Measurements from ENCODE around the gene CELA2B.
"Not testable (repeated sequence)": the region's sequence is repeated elsewhere in the genome, so short reads cannot be mapped to it uniquely, and the experiment has no call there.

Gene CELA2B

DNA sequence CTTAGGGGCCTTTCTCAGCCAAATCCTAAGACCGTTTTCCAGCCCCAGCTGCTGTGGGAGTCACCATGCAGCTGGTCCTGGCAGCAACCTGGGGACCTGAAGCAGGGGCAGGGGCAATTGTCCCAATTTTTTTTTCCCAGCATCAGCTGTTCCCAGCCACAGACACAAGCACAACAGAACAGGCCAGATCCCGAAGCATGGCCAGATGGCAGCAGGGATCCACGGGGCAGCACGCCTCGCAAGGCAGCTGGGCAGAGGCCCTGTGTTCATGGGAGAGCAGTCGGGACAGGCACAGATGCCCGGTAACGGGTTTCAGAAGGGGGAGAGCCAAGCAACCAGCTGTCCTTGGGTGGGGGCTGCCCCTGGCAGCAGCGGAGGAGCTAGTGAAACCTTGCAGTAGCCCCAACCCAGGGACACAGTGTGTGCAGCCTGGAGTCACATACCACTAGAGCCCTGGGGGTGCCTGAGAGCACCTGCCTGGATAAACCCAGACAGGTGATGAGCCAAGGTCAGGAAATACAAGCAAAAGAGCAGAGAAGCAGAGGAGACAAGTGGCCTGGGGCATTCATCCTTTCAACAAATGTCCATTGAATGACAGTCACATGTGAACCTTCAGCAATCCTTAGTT lies 6.0 kb upstream of the CELA2B start:
- peak; percentile 90 for DNase-seq

DNA sequence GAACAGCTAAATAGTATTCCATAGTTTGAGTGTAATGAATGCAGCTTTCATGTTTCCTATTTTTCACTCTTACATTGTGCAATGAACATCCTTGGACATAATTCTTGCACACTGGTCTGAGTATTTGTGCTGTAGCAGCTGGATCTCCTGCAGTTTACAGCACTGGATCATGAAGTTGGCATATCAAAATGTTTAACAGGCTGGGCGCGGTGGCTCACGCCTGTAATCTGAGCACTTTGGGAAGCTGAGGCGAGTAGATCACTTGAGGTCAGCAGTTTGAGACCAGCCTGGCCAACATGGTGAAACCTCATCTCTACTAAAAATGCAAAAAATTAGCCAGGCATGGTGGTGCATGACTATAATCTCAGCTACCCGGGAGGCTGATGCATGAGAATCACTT lies 4.8 kb upstream of the CELA2B start:
- not testable (repeated sequence) for DNase-seq

GRCh38 chr1:15471723-15472122 lies 4.2 kb upstream of the CELA2B start:
- DNase-seq, result not testable (repeated sequence)

DNA sequence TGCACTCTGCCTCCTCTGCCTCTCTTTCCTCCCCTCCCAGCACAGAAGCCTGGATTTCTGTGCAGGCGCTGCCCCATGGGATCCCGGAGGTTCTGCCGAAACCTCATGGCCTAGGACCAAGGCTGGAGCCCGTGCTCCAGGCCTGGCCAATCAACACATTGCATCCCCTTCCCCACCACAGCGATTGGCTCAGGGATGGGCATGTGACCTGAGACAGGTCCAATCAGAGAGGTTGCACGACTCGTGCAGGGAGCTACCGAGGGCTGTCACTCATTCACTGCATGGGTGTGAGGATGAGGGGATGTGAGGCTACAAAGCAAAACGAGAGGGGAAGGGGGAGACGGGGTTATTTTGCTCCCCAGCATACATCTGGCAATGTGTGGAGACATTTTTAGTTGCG lies 3.3 kb upstream of the CELA2B start:
- no peak for DNase-seq

- no peak for DNase-seq
Observed at GRCh38 chr1:15476927-15477326, 1.0 kb downstream of the CELA2B start.

GRCh38 chr1:15477646-15478212 lies 1.8 kb downstream of the CELA2B start:
- DNase-seq, result no peak

DNA sequence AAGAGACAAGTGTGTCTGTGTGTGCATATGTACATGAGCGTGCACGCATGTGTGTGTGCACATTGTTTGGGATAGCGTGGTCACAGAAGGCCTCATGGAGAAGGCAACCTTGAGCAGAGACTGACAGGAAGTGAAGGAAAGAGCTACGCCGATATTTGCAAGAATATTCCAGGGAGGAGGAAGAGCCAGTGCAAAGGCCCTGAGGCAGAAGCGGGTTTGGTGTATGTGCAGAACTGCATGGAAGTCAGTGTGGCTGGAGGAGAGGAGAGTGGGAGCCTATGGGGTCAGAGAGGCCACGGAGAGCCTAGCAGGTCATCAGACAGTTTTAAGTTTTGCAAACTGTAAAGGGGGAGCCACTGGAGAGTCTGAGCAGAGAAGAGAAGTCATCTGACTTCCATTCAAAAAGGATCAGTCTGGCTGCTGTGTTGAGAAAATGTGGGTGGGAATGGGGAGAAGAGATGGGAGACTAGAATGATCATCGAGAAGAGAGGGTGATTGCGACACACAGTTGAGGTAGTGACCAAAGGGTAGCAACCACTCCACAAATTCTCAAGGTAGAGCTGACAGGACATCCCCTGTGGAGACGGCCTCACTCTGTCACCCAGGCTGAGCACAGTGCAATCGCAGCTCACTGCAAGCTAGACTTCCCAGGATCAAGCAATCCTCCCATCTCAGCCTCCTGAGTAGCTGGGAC lies 3.9 kb downstream of the CELA2B start:
- no peak for DNase-seq

DNA sequence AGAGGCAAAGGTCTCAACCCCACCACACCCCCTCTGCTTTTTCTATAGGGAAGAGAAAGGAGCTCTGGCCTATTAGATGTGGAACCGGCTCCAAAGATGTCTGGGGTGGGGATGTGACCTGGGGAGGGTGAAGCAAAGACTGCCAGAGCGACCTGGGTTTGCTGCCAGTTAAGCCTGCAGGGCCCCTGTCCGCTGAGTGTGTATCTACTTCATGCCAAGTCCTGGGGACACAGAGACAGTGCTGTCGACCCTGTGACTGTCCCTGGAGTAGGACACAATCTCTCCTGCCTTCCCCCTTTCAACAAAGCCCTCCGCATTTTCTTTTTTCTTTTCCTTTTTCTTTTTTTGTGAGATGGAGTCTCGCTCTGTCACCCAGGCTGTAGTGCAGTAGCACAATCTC lies 6.6 kb downstream of the CELA2B start:
- DNase-seq, result not testable (repeated sequence)

- DNase-seq, result not testable (repeated sequence)
Observed at GRCh38 chr1:15482983-15483543, 7.2 kb downstream of the CELA2B start.

- DNase-seq, result no peak
Observed at GRCh38 chr1:15483971-15484370, 8.1 kb downstream of the CELA2B start.

DNA sequence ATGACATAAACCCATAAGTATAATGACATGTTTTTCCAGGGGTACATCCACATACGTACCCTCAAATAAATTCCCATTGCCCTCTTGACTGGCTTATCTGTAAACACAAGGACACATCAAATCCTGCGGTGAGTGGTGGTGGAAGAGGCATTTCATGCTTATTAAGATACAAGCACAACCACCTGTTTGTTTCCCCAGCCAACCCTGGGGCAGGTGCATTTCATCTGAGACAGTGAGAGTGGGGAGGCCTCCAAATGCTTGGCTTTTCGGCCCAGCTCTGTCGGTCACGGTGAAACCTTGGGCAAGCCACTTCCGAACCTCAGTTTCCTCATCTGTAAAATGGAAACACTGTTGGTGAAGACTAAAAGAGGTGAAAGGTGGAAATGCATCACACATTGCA lies 8.5 kb downstream of the CELA2B start:
- DNase-seq, result not testable (repeated sequence)

GRCh38 chr1:15485636-15486035 lies 9.7 kb downstream of the CELA2B start:
- DNase-seq, result no peak

GRCh38 chr1:15486844-15487610 lies 11.1 kb downstream of the CELA2B start:
- not testable (repeated sequence) for DNase-seq

- no peak for DNase-seq
Observed at GRCh38 chr1:15488371-15488770, 12.5 kb downstream of the CELA2B start.

- peak; percentile 91 for DNase-seq
Observed at GRCh38 chr1:15489052-15489736, 13.3 kb downstream of the CELA2B start.

DNA sequence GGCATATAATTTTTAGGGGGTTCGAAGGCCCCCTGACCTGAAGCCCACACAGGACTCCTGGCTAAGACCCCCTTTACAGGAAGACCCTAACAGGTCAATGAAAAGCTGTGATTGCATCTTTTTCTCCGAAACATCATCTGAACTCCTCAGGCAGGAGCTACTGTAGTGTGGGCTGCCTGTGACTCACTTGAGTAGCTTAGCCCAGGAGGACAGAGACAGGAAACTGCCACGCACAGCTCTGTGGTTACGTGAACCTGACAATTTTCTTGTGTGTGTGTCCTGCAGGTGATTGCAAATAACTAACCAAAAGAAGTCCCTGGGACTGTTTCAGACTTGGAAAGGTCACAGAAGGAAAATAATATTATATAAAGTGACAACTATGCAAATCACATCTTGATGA lies 15.1 kb downstream of the CELA2B start:
- DNase-seq, result not testable (repeated sequence)

DNA sequence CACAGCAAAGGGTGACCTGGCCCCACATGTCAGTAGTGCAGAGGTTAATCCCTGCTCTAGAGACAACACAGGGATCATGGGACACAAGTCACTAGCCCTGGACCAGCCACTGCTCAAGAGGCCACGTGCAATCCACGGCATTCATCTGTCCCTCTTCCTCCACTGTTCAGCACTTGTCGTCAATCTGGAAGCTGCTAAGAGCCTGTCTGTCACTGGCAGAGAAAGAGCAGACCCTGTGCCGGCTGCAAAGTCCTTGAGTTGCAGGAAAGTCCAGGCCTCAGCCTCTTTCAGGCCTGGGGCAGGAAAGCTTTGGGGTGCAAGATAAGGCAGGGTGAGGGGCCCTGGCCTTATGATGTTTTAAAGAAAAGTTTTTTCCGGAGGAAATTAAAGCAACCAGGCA lies 16.7 kb downstream of the CELA2B start:
- DNase-seq, result no peak

DNA sequence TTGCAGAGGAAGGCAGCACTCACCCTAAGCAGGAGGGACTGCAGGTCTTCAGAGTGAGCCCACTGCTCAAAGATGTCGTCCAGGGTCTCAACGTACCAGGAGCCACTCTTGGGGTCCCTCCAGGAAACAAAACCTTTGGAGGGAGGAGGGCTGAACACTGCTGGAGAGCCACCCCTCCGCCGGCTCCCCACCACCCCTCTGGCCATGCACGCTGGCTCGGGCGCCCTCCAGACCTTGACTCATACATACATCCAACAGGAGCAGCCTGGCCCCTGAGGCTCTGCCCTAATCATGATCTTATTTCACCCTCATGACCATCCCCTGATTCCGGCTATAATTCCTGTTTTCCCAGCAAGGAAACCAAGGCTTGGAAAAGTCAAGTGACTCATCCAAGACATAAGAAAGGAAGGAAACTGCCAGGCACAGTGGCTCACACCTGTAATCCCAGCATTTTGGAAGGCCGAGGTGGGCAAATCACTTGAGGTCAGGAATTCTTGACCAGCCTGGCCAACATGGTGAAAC lies 18.0 kb downstream of the CELA2B start:
- no peak for DNase-seq

- DNase-seq, result no peak
Observed at GRCh38 chr1:15500184-15501178, 24.6 kb downstream of the CELA2B start.

DNA sequence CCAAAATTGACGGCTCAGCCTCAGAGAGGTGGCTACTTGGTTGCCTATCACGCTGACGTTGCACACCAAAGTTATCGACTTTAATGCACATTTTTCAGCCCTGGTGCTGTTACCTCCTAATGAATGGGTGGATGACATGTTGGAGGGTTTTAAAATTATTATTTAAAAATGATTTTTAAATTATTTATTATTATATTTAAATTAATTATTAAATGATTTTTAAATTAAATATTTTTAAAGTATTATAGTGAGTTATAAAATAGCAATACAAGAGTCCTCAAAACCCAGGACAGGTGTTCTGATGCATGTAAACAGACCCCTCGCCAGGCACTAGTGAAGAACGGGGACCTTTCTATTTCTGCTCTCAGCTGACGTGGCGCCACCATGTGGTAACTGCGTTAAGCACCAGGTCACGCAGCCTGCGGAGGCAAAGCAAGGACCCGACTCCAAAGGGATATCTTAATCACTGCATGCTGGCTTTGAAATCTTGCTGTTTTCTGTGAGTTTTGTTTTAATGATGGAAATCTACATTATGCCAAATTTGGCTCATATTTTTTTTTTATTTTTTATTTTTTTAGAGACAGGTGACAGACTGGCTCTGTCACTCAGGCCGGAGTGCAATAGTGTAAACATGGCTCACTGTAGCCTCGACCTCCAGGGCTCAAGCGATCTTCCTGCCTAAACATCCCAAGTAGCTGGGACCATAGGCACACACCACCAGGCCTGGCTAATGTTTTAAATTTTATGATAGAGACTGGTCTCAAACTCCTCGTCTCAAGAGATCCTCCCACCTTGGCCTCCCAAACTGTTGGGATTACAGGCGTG lies 25.5 kb downstream of the CELA2B start:
- peak; percentile 54 for DNase-seq
